ENCODE measurements around the gene MEF2C.

- no peak for TF ChIP-seq EZH2 (IDR thresholded peaks at IDR 0.05)
- no peak for TF ChIP-seq POLR2AphosphoS5 (IDR thresholded peaks at IDR 0.05; ENCODE audit: borderline replicate concordance, low read depth, low read length)
Observed at GRCh38 chr5:88778736-88779135, 104.2 kb downstream of the MEF2C start.
